Endodermal cell (in vitro differentiated cells): Measurements from ENCODE around the gene VSX2. TPM values are rescaled to one million over a fixed set of nuclear protein-coding genes. Genes with fewer than 3 reads are reported as not detected.

ENCODE experiments used
- DNase-seq: peaks from one replicate; pipeline ENCODE4 v3.0.0-alpha.2; 2017
- H3K27ac ChIP-seq: 2 replicates; pipeline ENCODE4 v1.5.1; 2013; ENCODE audit warnings: mild to moderate bottlenecking, low read depth, low read length, moderate library complexity
- H3K27me3 ChIP-seq: 2 replicates; pipeline ENCODE4 v1.6.1; 2013; ENCODE audit warnings: mild to moderate bottlenecking, low read length, moderate library complexity; ENCODE audit not compliant: insufficient read depth, control insufficient read depth, poor library complexity, severe bottlenecking
- H3K36me3 ChIP-seq: 2 replicates; pipeline ENCODE4 v1.7.0; 2013; ENCODE audit warnings: mild to moderate bottlenecking, low read length, moderate library complexity; ENCODE audit not compliant: control insufficient read depth, insufficient read depth
- H3K4me1 ChIP-seq: one replicate; pipeline ENCODE4 v1.7.0; 2013; ENCODE audit warnings: low read length; ENCODE audit not compliant: control insufficient read depth, insufficient read depth
- H3K4me3 ChIP-seq: 2 replicates; pipeline ENCODE4 v1.5.1; 2013; ENCODE audit warnings: mild to moderate bottlenecking, low read length, moderate library complexity
- H3K9ac ChIP-seq: 2 replicates; pipeline ENCODE4 v1.6.1; 2013; ENCODE audit warnings: mild to moderate bottlenecking, low read length, moderate library complexity; ENCODE audit not compliant: poor library complexity, severe bottlenecking; ENCODE audit errors: extremely low read depth
- H3K9me3 ChIP-seq: 2 replicates; pipeline ENCODE4 v1.6.1; 2013; ENCODE audit warnings: mild to moderate bottlenecking, low read length, moderate library complexity; ENCODE audit not compliant: control insufficient read depth
- H3K27ac Mint-ChIP-seq: 2 replicates; pipeline ENCODE4 v1.8.0; 2020; ENCODE audit warnings: mixed read lengths
- H3K27me3 Mint-ChIP-seq: 2 replicates; pipeline ENCODE4 v1.8.0; 2021; ENCODE audit warnings: mild to moderate bottlenecking, mixed read lengths; ENCODE audit not compliant: insufficient read depth
- H3K36me3 Mint-ChIP-seq: 2 replicates; pipeline ENCODE4 v1.8.0; 2020; ENCODE audit warnings: low read depth, mixed read lengths
- H3K4me1 Mint-ChIP-seq: 2 replicates; pipeline ENCODE4 v1.8.0; 2020; ENCODE audit warnings: mixed read lengths
- H3K4me3 Mint-ChIP-seq: 2 replicates; pipeline ENCODE4 v1.8.0; 2020; ENCODE audit warnings: mild to moderate bottlenecking, moderate library complexity, mixed read lengths
- H3K9me3 Mint-ChIP-seq: 2 replicates; pipeline ENCODE4 v1.8.0; 2020; ENCODE audit warnings: mild to moderate bottlenecking, mixed read lengths
- CTCF ChIP-seq: fragments of 200-600 bp; sonication (generic); conservative IDR thresholded peaks from 2 replicates; pipeline ENCODE4 v1.5.0; 2021; ENCODE audit warnings: antibody characterized with exemption, mild to moderate bottlenecking
- WGBS, 2 experiments: methylation state at CpG; one replicate each; pipeline versions ENCODE4 v1.1.5 to v1.1.7; 2013; ENCODE audit warnings: missing lambda C conversion rate in 2 of 2, mixed read lengths in 1 of 2; ENCODE audit not compliant: insufficient coverage in 1 of 2, insufficient read length in 1 of 2; 5-methylcytosine and 5-hydroxymethylcytosine counted together
- total RNA-seq, 2 donors: library from RNA; stranded (reverse); fragmentation: NEBNext Ultra II Directional in 1 of 2; extraction: Animal tissue kit (Norgen Biotek cat#: 25700) in 1 of 2; gene quantifications; 2 replicates in 1 of 2; 3 replicates in 1 of 2; pipeline ENCODE4 v1.2.1, GENCODE V29; 2021

VSX2 gene
- total RNA-seq, 2 donors from 2014 or later: not detected

- Mint-ChIP-seq H3K9me3 (no peaks in the 10 kb centered on the region), H3K27ac (no peak overlapping the region), H3K4me3 (no peak overlapping the region), H3K27me3 (peaks cover 43% of the 10 kb centered on the region), H3K36me3 (no peaks in the 10 kb centered on the region), H3K4me1 (peaks cover 15% of the 10 kb centered on the region)
- Histone ChIP-seq H3K36me3 (no peaks in the 10 kb centered on the region), H3K27me3 (peaks cover 27% of the 10 kb centered on the region), H3K9me3 (no peaks in the 10 kb centered on the region), H3K4me3 (no peak overlapping the region), H3K4me1 (no peaks in the 10 kb centered on the region), H3K27ac (no peak overlapping the region), H3K9ac (no peak overlapping the region)
- WGBS, 2 experiments: 82 to 97% methylated on average over 8 to 12 of the region's 12 CpGs
- DNase-seq: no peak
- no peak for TF ChIP-seq CTCF
Observed at GRCh38 chr14:74249433-74250375, 10.5 kb downstream of the VSX2 start.

GRCh38 chr14:74255281-74255680 is 16.0 kb downstream of the VSX2 start:
- Mint-ChIP-seq H3K27ac (no peak overlapping the region), H3K27me3 (peaks cover 63% of the 10 kb centered on the region), H3K36me3 (no peaks in the 10 kb centered on the region), H3K9me3 (no peaks in the 10 kb centered on the region), H3K4me1 (peaks cover 3% of the 10 kb centered on the region), H3K4me3 (no peak overlapping the region)
- H3K36me3 ChIP-seq: no peaks in the 10 kb centered on the region
- no peak overlapping the region for H3K27ac ChIP-seq
- no peaks in the 10 kb centered on the region for H3K4me1 ChIP-seq
- no peak overlapping the region for H3K4me3 ChIP-seq
- peaks cover 37% of the 10 kb centered on the region for H3K27me3 ChIP-seq
- TF ChIP-seq CTCF: no peak
- 81 to 90% methylated on average over 3 of the region's 3 CpGs for WGBS, 2 experiments
- no peaks in the 10 kb centered on the region for H3K9me3 ChIP-seq
- no peak overlapping the region for H3K9ac ChIP-seq
- DNase-seq: no peak

- H3K4me3 Mint-ChIP-seq: peak overlapping the region; percentile 56
- no peaks in the 10 kb centered on the region for H3K9me3 Mint-ChIP-seq
- H3K27ac Mint-ChIP-seq: no peak overlapping the region
- H3K27ac ChIP-seq: no peak overlapping the region
- peak overlapping the region; percentile 20 for H3K9ac ChIP-seq
- peak; percentile 96 for TF ChIP-seq CTCF
- H3K4me3 ChIP-seq: peak overlapping the region; percentile 83
- H3K4me1 ChIP-seq: no peaks in the 10 kb centered on the region
- no peaks in the 10 kb centered on the region for H3K9me3 ChIP-seq
- peaks cover 60% of the 10 kb centered on the region for H3K27me3 Mint-ChIP-seq
- H3K27me3 ChIP-seq: peaks cover 37% of the 10 kb centered on the region
- H3K36me3 ChIP-seq: no peaks in the 10 kb centered on the region
- 21 to 38% methylated on average over 37 to 67 of the region's 68 CpGs for WGBS, 2 experiments
- peak; percentile 84 for DNase-seq
- H3K4me1 Mint-ChIP-seq: no peaks in the 10 kb centered on the region
- H3K36me3 Mint-ChIP-seq: no peaks in the 10 kb centered on the region
Observed at GRCh38 chr14:74257078-74257940, 18.1 kb downstream of the VSX2 start.
